Retinal pigment epithelial cell (primary cell): Measurements from ENCODE around the gene STRADA.

Experiments
- DNase-seq: peaks from one replicate; pipeline ENCODE4 v3.0.0-alpha.2; 2010; ENCODE audit warnings: low read depth
- H3K4me3 ChIP-seq: 2 replicates; pipeline ENCODE4 v1.5.1; 2011; ENCODE audit warnings: mild to moderate bottlenecking, low read length, control low read depth, moderate library complexity
- CTCF ChIP-seq: conservative IDR thresholded peaks from 2 replicates; pipeline ENCODE4 v1.5.1; 2011; ENCODE audit warnings: low read depth, low read length, control low read depth, inconsistent platforms

Gene STRADA

GRCh38 chr17:63698381-63698885, 43.2 kb downstream of the STRADA start:
- peak overlapping the region; percentile 49 for H3K4me3 ChIP-seq
- no peak for DNase-seq
- no peak for TF ChIP-seq CTCF

GRCh38 chr17:63697341-63698286, 44.0 kb downstream of the STRADA start:
- peak; percentile 62 for TF ChIP-seq CTCF
- no peak for DNase-seq
- H3K4me3 ChIP-seq = no peak overlapping the region

GRCh38 chr17:63696381-63696961, 45.1 kb downstream of the STRADA start:
- no peak overlapping the region for H3K4me3 ChIP-seq
- DNase-seq = no peak
- peak; percentile 59 for TF ChIP-seq CTCF

- H3K4me3 ChIP-seq = no peak overlapping the region
- TF ChIP-seq CTCF = no peak
- no peak for DNase-seq
Measured at GRCh38 chr17:63695889-63696288, 45.7 kb downstream of the STRADA start.

GRCh38 chr17:63694950-63695773, 46.4 kb downstream of the STRADA start:
- DNase-seq = no peak
- TF ChIP-seq CTCF = no peak
- no peak overlapping the region for H3K4me3 ChIP-seq

- no peak overlapping the region for H3K4me3 ChIP-seq
- no peak for DNase-seq
- no peak for TF ChIP-seq CTCF
Measured at GRCh38 chr17:63694229-63694949, 47.2 kb downstream of the STRADA start.
